NCI-H1105 treated with DMSO at 0.1 percent for 48 hours (cell line): ENCODE measurements around the gene PLPP3.

Experiments used
- DNase-seq: peaks from one replicate; lab custom pipeline; 2025; lab: John Stamatoyannopoulos, UW

Gene PLPP3

GRCh38 chr1:56462209-56462608, 117.2 kb downstream of the PLPP3 start:
- DNase-seq, result no peak

GRCh38 chr1:56461158-56462127, 117.9 kb downstream of the PLPP3 start:
- DNase-seq, result peak; percentile 31

GRCh38 chr1:56459260-56459659, 120.1 kb downstream of the PLPP3 start:
- no peak for DNase-seq

DNA sequence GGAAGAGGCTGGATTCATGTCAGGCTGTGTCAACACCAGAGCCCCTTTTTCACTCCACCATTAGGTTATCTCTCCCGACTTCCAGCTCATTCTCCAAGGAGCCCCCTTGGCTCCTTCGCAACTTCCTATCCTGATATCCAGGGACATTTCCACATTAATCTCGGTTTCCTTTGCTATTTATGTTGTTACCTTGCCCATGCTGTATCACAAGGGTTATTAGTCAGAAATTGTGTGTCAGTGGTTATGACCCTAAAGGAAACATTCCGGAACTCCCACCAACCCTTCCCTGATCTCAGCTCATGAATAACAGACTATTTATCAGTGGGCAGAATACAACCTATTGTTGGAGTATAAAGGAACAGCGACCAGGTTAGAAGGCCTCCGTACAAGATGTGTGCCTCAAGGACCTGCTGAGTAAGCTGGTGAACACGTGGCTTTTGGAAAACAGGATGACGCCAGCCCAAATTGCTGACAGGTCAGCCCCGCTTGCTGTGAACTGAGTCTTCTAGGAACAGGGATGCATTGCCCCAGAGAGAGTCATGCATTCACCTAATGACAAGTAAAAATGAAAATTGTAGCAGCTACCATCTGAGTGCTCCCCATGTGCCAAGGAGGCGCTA, 121.5 kb downstream of the PLPP3 start:
- no peak for DNase-seq

- no peak for DNase-seq
These were observed 122.8 kb downstream of the PLPP3 start for GRCh38 chr1:56456435-56457101.

DNA sequence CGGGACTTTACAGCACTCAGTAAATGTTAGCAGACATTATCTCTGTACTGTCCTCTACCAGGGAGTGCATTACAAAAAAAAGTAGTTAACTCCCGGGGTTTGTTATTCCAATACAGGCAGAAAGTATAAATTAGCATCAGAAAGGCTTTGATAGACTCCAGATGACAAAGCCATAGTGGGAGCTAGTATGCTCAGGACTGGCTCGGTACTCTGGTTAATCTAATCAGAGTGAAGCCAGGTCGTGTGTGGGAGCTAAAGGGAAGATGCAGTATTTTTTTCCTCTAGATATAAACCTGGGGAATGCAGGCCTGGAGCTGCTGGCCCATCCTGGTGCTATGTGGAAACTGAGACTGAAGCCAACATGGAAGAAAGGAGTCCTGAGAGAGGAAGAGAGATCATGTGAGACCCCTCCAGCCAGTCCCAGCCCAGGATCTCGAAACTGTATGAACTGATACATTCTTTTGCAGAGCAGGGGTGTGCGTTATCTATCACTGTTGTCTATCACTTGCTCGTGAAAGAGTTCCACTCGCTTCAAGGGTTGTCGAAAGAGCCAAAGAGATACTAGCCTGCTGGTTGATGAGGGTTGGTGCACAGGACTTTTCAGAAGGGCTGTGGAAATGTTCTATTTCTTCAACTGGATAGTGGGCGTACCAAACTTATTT, 125.8 kb downstream of the PLPP3 start:
- DNase-seq, result no peak

DNA sequence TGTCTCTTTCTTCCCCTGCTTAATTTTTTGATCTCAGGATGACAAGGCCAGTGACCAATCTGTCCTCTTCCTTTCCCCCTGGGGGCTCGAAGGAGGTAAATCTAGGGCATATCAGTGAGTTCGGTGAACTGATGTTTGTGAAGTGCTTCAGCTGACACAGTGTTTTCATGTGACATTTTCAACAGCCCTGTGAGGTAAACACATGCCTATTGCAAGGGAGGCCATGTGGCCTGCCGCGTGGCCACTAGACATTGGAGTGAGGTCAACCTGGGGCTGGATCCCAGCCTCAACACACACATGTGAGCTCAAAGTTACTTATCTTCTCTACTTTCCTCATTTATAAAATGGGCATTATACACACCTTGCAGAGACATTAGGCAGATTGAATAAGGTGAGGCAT, 126.3 kb downstream of the PLPP3 start:
- no peak for DNase-seq

- DNase-seq, result no peak
These were observed 127.0 kb downstream of the PLPP3 start for GRCh38 chr1:56452027-56453011.

GRCh38 chr1:56451491-56451890, 127.9 kb downstream of the PLPP3 start:
- DNase-seq, result no peak

GRCh38 chr1:56450004-56450666, 129.2 kb downstream of the PLPP3 start:
- DNase-seq, result no peak

GRCh38 chr1:56448529-56449300, 130.6 kb downstream of the PLPP3 start:
- no peak for DNase-seq

DNA sequence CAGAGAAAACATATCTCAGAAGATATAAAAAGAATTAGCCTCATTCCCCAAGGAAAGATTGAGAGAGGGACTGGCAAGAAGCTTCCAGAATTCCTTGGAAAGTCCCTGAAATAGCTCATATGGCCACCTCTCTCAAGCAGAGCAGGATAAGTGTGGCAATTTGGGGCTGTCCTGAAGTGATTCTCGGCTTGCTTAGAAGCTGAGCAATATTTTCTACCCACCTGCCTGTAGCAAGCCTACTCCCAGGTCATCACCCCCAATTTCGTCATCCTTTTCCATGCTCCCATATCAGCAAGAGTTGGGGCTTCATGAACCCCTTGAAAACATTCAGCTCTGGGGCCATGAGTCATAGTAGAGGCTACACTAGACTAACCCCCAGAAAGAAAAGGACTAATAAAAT, 131.5 kb downstream of the PLPP3 start:
- DNase-seq, result no peak

GRCh38 chr1:56446531-56447098, 132.7 kb downstream of the PLPP3 start:
- no peak for DNase-seq

GRCh38 chr1:56444960-56445646, 134.3 kb downstream of the PLPP3 start:
- no peak for DNase-seq
